Breast epithelium (tissue), 3 donors: Measurements from ENCODE around the gene CTCF.
A peak's percentile ranks its signal among the peaks of the same experiment; 100 is the strongest.

Experiments used
- CTCF ChIP-seq, 3 donors: fragments of 450-650 bp; IDR thresholded peaks; one replicate each; pipeline ENCODE4 v1.5.1; 2016 to 2017; ENCODE audit warnings: antibody characterized with exemption in 3 of 3, mild to moderate bottlenecking in 3 of 3, moderate library complexity in 3 of 3
- POLR2A ChIP-seq: fragments of 450-650 bp; IDR thresholded peaks from one replicate; pipeline ENCODE4 v1.6.1; 2016; ENCODE audit warnings: antibody characterized with exemption, mild to moderate bottlenecking, moderate library complexity
- POLR2AphosphoS5 ChIP-seq, 3 donors: sonication (generic); formaldehyde crosslinking; IDR thresholded peaks; one replicate each; pipeline ENCODE4 v1.6.1; 2017; ENCODE audit warnings: antibody characterized with exemption in 3 of 3

GRCh38 chr16:67666559-67667452 lies 104.5 kb downstream of the CTCF start, which contains the start of the genes C16orf86 and ENKD1:
- no peak for TF ChIP-seq CTCF (IDR thresholded peaks at IDR 0.05)
- peak; percentile 44 to 65 (median 45) for TF ChIP-seq POLR2AphosphoS5 (IDR thresholded peaks at IDR 0.05)
- TF ChIP-seq POLR2A = no peak
